H9 (cell line): Measurements from ENCODE around the gene MAGEA4. TPM values are rescaled to one million over a fixed set of nuclear protein-coding genes. Genes with fewer than 3 reads are reported as not detected.

Source experiments
- DNase-seq: peaks from one replicate; pipeline ENCODE4 v3.0.0-alpha.2; 2017
- H2AFZ ChIP-seq: one replicate; pipeline ENCODE4 v1.6.1; 2013; ENCODE audit warnings: mild to moderate bottlenecking, low read length, control low read depth, moderate library complexity
- H2AK5ac ChIP-seq: 2 replicates; pipeline ENCODE4 v1.6.1; 2013; ENCODE audit warnings: low read length, control low read depth, mixed read lengths; ENCODE audit not compliant: insufficient read length
- H2BK120ac ChIP-seq: one replicate; pipeline ENCODE4 v1.6.1; 2013; ENCODE audit warnings: low read depth, mild to moderate bottlenecking, low read length, control low read depth, inconsistent platforms; ENCODE audit not compliant: poor library complexity, severe bottlenecking
- H2BK12ac ChIP-seq: 2 replicates; pipeline ENCODE4 v1.6.1; 2013; ENCODE audit warnings: low read length, control low read depth, mixed read lengths, low read depth; ENCODE audit not compliant: insufficient read length
- H2BK15ac ChIP-seq: 2 replicates; pipeline ENCODE4 v1.6.1; 2013; ENCODE audit warnings: low read depth, low read length, control low read depth
- H2BK20ac ChIP-seq: one replicate; pipeline ENCODE4 v1.6.1; 2013; ENCODE audit warnings: low read depth, mild to moderate bottlenecking, low read length, control low read depth, inconsistent platforms; ENCODE audit not compliant: poor library complexity, severe bottlenecking
- H2BK5ac ChIP-seq: 2 replicates; pipeline ENCODE4 v1.6.1; 2013; ENCODE audit warnings: low read length, control low read depth, mixed read lengths; ENCODE audit not compliant: insufficient read length
- H3K14ac ChIP-seq: 2 replicates; pipeline ENCODE4 v1.6.1; 2013; ENCODE audit warnings: low read length, control low read depth; ENCODE audit not compliant: insufficient read depth
- H3K18ac ChIP-seq: 2 replicates; pipeline ENCODE4 v1.6.1; 2013; ENCODE audit warnings: low read depth, mild to moderate bottlenecking, mixed read lengths, low read length, control low read depth; ENCODE audit not compliant: insufficient read length
- H3K23ac ChIP-seq: 2 replicates; pipeline ENCODE4 v1.6.1; 2013; ENCODE audit warnings: low read length, control low read depth, mixed read lengths, low read depth; ENCODE audit not compliant: insufficient read length
- H3K23me2 ChIP-seq: 2 replicates; pipeline ENCODE4 v1.6.1; 2013; ENCODE audit warnings: low read depth, mild to moderate bottlenecking, mixed read lengths, low read length, control low read depth; ENCODE audit not compliant: insufficient read length, poor library complexity, severe bottlenecking
- H3K27ac ChIP-seq: 2 replicates; pipeline ENCODE4 v1.5.1; 2013; ENCODE audit warnings: low read length, control low read depth, mixed read lengths, low read depth; ENCODE audit not compliant: insufficient read length
- H3K27me3 ChIP-seq: 2 replicates; pipeline ENCODE4 v1.6.1; 2013; ENCODE audit warnings: low read length, control low read depth, inconsistent platforms; ENCODE audit not compliant: insufficient read depth
- H3K4ac ChIP-seq: 2 replicates; pipeline ENCODE4 v1.6.1; 2013; ENCODE audit warnings: low read depth, mild to moderate bottlenecking, control low read depth, inconsistent platforms, low read length, moderate library complexity
- H3K4me1 ChIP-seq: 2 replicates; pipeline ENCODE4 v1.6.1; 2013; ENCODE audit warnings: low read length, control low read depth, inconsistent platforms; ENCODE audit not compliant: insufficient read depth
- H3K4me2 ChIP-seq: 2 replicates; pipeline ENCODE4 v1.6.1; 2013; ENCODE audit warnings: low read length, control low read depth, mixed read lengths; ENCODE audit not compliant: insufficient read length, insufficient read depth
- H3K56ac ChIP-seq: 2 replicates; pipeline ENCODE4 v1.6.1; 2013; ENCODE audit warnings: low read depth, mild to moderate bottlenecking, mixed read lengths, low read length, control low read depth; ENCODE audit not compliant: insufficient read length
- H3K79me1 ChIP-seq: 2 replicates; pipeline ENCODE4 v1.6.1; 2013; ENCODE audit warnings: low read depth, mild to moderate bottlenecking, moderate library complexity, low read length, control low read depth, inconsistent platforms; ENCODE audit not compliant: insufficient read depth, poor library complexity, severe bottlenecking
- H3K79me2 ChIP-seq: 2 replicates; pipeline ENCODE4 v1.6.1; 2013; ENCODE audit warnings: low read length, control low read depth, inconsistent platforms; ENCODE audit not compliant: insufficient read depth
- H3K9ac ChIP-seq: 2 replicates; pipeline ENCODE4 v1.6.1; 2013; ENCODE audit warnings: low read length, control low read depth, mixed read lengths; ENCODE audit not compliant: insufficient read length; ENCODE audit errors: extremely low read depth
- H3K9me3 ChIP-seq: one replicate; pipeline ENCODE4 v1.6.1; 2013; ENCODE audit warnings: low read depth, low read length, inconsistent platforms; ENCODE audit not compliant: control insufficient read depth
- H3T11ph ChIP-seq: one replicate; pipeline ENCODE4 v1.6.1; 2013; ENCODE audit warnings: mild to moderate bottlenecking, low read length, control low read depth, inconsistent platforms
- H4K20me1 ChIP-seq: one replicate; pipeline ENCODE4 v1.6.1; 2013; ENCODE audit not compliant: control insufficient read depth, insufficient read length, insufficient read depth
- H4K5ac ChIP-seq: 2 replicates; pipeline ENCODE4 v1.6.1; 2013; ENCODE audit warnings: low read depth, mild to moderate bottlenecking, mixed read lengths, low read length, control low read depth; ENCODE audit not compliant: insufficient read length
- H4K8ac ChIP-seq: replicated peaks from 2 replicates; pipeline ENCODE4 v1.6.1; 2013; ENCODE audit warnings: low read length, control low read depth, mixed read lengths, low read depth; ENCODE audit not compliant: insufficient read length
- H4K91ac ChIP-seq: 2 replicates; pipeline ENCODE4 v1.6.1; 2013; ENCODE audit warnings: low read depth, mild to moderate bottlenecking, moderate library complexity, mixed read lengths, low read length, control low read depth; ENCODE audit not compliant: insufficient read length
- H3K27ac Mint-ChIP-seq, 3 experiments: 2 replicates in 2 of 3; 3 replicates in 1 of 3; pipeline ENCODE4 v1.8.0; 2020 to 2021; ENCODE audit warnings: mixed read lengths in 3 of 3, mild to moderate bottlenecking in 1 of 3, moderate library complexity in 1 of 3
- H3K27me3 Mint-ChIP-seq: 2 replicates; pipeline ENCODE4 v1.8.0; 2021; ENCODE audit warnings: low read depth, mild to moderate bottlenecking, moderate library complexity, mixed read lengths
- H3K36me3 Mint-ChIP-seq, 3 experiments: 2 replicates in 2 of 3; 3 replicates in 1 of 3; pipeline ENCODE4 v1.8.0; 2020 to 2021; ENCODE audit warnings: low read depth in 3 of 3, mixed read lengths in 3 of 3; ENCODE audit not compliant: insufficient read depth in 1 of 3
- H3K4me1 Mint-ChIP-seq, 2 experiments: 2 replicates each; pipeline ENCODE4 v1.8.0; 2020; ENCODE audit warnings: mixed read lengths in 2 of 2
- H3K4me3 Mint-ChIP-seq, 2 experiments: 2 replicates in 1 of 2; 3 replicates in 1 of 2; pipeline ENCODE4 v1.8.0; 2020 to 2021; ENCODE audit warnings: mild to moderate bottlenecking in 2 of 2, mixed read lengths in 2 of 2, moderate library complexity in 1 of 2
- H3K9me3 Mint-ChIP-seq, 2 experiments: 2 replicates in 1 of 2; 3 replicates in 1 of 2; pipeline ENCODE4 v1.8.0; 2020; ENCODE audit warnings: mild to moderate bottlenecking in 2 of 2, mixed read lengths in 2 of 2, moderate library complexity in 1 of 2
- CTCF ChIP-seq: fragments of 200-600 bp; sonication (generic); conservative IDR thresholded peaks from 3 replicates; pipeline ENCODE4 v1.8.0; 2021; ENCODE audit warnings: antibody characterized with exemption, mild to moderate bottlenecking
- WGBS: extraction: QIAGEN DNeasy Blood & Tissue Kit; methylation state at CpG from one replicate; pipeline ENCODE4 v1.1.7; 2013; ENCODE audit warnings: missing lambda C conversion rate, low lambda C conversion rate, mixed read lengths; ENCODE audit not compliant: insufficient read length; ENCODE audit errors: extremely low coverage; 5-methylcytosine and 5-hydroxymethylcytosine counted together
- total RNA-seq: library from RNA; stranded (reverse); gene quantifications from 2 replicates; pipeline ENCODE4 v1.2.1, GENCODE V29; 2021

The MAGEA4 gene
- total RNA-seq, 1 experiment from 2014 or later = 0.68 TPM

- Histone ChIP-seq H3K9me3 (peaks cover 37% of the 10 kb centered on the region), H3K4me2 (no peak overlapping the region), H2BK12ac (no peak overlapping the region), H2BK20ac (no peak overlapping the region), H2BK15ac (no peak overlapping the region), H3K79me1 (no peaks in the 10 kb centered on the region), H3K56ac (no peak overlapping the region), H3K23ac (no peak overlapping the region), H4K8ac (no peak overlapping the region), H2BK5ac (no peak overlapping the region), H3K27ac (no peak overlapping the region), H3K14ac (no peak overlapping the region), H3K4me1 (no peaks in the 10 kb centered on the region), H4K20me1 (no peaks in the 10 kb centered on the region), H2AFZ (no peak overlapping the region), H2AK5ac (no peak overlapping the region), H3K9ac (no peak overlapping the region), H3K4ac (no peak overlapping the region), H3K27me3 (no peaks in the 10 kb centered on the region), H4K5ac (no peak overlapping the region), H3K18ac (no peak overlapping the region), H2BK120ac (no peak overlapping the region), H4K91ac (no peak overlapping the region), H3K79me2 (no peaks in the 10 kb centered on the region), H3K23me2 (no peaks in the 10 kb centered on the region), H3T11ph (no peak overlapping the region)
- TF ChIP-seq CTCF = no peak
- no peak overlapping the region for H3K4me3 Mint-ChIP-seq
- no peak overlapping the region; a peak in 1 of 7 replicates for H3K27ac Mint-ChIP-seq
- H3K4me1 Mint-ChIP-seq = no peaks in the 10 kb centered on the region
- H3K27me3 Mint-ChIP-seq = peaks cover 2% of the 10 kb centered on the region
- WGBS = no CpG with 5 or more reads among the region's 12 CpGs
- H3K36me3 Mint-ChIP-seq = peaks cover 0 to 5% (median 0%) of the 10 kb centered on the region in 3 experiments; a peak in 3 of 7 replicates
- no peak for DNase-seq
- H3K9me3 Mint-ChIP-seq = peaks cover 73 to 82% of the 10 kb centered on the region in 2 experiments
Measured at GRCh38 chrX:151904989-151905388, 7.7 kb upstream of the MAGEA4 start.
